HCEC 1CT (cell line): ENCODE results near the gene NEK2.
"Not testable (repeated sequence)": the region's sequence is repeated elsewhere in the genome, so short reads cannot be mapped to it uniquely, and the experiment has no call there.

Experiments used
- DNase-seq: peaks from one replicate; pipeline ENCODE4 v3.0.0-alpha.2; 2017

NEK2 gene

DNA sequence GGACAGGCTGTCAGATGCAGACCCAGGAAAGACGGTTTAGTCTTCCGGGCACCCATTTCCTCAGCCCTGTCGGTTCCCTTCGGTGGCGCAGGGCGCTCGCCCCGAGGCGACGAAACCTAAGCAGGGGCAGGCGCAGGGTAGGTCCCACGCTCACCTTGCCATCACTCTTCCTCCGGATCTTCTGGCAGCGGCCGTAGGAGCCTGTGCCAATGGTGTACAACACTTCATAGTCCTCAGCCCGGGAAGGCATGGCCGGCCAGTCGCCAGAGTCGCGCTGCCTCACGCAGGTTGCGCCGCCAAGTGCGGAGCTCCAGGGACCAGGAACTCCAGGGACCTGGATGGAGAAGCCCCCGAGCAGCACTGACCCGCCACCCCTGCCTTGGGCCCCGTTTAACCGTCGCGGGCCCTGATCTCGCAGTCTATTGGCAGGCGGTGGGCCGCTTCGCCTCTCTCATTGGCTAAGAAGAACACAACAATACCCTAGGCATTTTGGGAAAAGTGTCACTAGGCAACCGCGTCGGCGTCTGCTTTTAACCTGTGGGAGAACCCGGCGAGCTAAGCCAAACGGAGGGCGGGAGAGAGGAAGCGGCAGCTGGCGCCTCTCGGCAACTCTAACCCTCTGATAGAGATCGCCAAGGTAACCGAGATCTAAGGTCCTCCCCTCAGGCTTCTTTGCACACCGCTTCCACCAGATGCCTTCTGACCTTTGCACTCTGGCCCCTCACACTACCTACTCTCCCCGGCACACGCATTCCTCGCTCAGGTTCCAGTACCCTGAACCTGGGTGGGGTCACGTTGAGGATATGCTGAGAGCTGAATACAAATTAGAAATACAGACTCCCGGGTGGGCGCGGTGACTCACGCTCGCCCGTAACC lies at the start of gene NEK2:
TSS of gene NEK2 (minus strand) at position 392 of the 876 bp plus-strand sequence. CDS start at position 250, 142 bp downstream.
- DNase-seq: peak; percentile 92

DNA sequence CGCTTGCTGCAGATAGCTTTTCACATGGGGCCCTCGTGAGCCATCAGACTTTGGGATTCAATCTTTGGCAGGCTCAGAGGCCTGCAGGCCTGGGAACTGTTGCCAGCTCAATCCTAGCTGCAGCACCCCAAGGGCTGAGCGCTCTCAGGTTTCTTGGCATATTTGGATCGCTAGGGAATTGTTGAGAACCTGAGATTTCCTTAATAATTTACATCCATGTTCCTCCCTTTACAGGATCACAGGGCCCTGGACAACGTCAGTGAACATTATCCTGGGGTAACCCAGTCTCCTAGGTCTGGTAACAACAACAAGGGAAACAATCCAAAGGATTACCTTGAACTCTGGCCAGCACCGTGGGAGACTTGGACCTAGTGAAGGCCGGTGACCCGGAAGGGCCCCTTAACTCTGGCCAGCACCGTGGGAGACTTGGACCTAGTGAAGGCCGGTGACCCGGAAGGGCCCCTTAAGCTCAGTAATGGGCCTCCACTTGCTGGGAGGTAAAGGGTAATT lies 49.3 kb upstream of the NEK2 start:
- no peak for DNase-seq

DNA sequence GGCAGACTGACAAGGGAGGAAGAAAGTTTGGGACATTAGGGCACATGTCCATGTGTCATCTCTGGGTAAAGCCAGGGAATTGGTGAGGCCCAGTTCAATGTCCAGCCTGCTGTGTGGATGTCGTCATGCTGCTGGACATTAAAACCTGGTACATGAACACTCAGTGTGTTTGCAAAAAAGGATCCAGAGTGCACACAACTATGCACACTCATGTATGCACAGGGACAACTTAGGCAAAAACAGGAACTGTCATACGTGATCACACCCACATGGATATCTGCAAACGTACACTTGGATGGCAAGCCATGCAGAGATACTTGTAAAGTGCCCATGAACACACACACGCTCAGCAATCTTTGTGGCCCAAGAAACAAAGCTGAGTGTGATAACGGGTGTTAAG lies 47.9 kb upstream of the NEK2 start:
- DNase-seq: no peak

DNA sequence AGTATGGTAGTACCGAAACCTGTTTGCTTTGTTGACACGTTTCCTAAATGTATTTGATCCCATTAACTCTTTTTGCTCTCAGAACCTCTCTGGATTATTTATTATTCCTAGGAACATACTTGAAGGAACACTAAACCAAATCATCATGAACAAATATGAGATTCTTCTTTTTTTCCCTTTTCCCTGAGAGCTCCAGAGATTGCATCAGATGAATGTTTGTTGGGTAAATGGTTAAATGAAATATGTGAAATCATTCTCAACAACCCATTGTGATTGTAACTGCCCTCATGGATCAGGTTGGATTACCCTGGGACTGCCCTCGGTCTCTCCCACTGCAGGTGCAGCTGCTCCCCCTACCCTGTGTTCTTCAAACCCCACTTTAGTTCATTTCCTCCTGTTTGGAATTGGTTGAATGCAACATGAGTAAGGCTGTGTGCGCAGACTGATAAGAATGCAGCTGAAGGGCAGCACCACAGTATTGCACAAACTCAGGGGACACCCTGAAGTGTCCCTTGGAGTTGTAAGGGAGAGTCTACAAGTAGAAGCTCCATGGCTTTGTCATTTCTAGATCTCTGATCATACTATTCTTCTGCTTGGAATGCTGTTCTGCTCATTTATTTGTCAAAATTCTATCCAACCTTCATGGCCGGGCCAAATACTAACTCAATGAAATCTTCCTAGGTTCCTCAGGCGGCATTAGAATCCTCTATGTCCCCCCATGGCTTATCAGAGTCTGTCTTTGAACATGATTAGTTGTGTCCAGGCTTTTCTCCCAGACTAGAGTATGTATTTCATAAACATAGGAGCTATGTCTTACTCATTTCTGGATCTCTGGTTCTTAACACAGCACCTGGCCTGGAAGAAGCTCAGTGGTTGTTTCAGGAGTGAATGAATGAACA lies 47.1 kb upstream of the NEK2 start:
- no peak for DNase-seq

DNA sequence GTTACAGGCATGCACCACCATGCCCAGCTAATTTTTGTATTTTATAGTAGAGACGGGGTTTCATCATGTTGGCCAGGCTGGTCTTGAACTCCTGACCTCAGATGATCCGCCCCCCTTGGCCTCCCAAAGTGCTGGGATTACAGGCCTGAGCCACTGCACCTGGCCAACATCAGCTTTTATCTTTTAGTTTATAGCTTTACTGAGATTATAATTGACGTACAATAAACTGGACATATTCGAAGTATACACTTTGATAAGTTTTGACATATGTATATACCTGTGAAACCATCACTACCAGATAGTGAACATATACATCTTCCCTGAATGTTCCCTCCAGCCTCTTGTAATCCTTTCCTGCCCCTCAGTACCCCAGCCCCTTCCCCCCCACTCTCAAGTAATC lies 41.1 kb upstream of the NEK2 start:
- not testable (repeated sequence) for DNase-seq

DNA sequence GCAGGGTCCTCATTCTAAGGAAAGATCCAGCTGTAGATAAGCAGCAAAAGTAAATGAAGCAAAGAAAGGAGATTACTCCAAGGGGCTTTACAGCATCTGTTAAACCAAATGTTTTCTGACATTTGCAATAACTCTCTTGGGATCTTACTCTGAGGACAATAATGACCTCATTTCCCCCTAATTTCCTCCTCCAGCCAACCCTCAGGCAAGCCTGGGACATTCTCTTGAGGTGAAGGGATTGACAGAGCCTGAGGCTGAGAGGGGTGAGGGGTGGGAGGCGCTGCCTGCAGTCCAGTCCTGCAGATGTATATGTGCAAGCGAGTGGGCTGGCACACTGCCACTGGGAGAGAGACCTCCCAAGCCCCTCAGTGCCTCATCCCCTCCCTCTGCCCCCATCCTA lies 40.5 kb upstream of the NEK2 start:
- DNase-seq: no peak

DNA sequence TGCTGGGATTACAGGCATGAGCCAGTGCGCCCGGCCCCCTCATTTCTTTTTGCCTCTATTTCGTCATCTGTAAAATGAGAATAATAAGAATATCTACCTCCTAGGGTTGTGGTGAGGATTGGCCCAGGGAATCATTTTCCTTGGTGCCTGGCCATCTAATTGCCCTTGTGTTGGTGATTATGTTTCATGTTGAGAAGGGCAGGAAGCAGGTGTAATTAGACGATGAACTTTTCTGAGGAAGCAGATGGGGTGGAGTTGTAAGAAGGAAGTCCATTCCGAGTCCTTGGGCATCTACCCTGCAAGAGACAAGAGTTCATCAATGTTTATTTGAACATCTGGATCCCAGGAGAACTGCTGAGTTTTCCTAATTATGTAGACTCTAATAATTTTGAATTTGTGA lies 38.7 kb upstream of the NEK2 start:
- DNase-seq: no peak

DNA sequence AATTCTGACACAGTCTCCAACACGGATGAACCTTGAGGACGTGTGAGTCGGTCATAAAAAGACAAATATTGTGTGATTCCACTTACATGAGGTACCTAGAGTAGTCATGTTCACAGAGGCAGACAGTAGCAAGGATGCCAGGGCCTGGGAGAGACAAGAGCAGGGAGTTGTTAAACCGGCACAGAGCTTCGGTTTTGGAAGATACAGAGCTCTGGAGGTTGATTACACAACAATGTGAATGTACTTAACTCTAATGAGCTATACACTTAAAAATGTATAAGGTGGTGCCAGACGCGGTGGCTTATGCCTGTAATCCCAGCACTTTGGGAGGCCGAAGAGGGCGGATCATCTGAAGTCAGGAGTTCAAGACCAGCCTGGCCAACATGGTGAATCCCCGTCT lies 37.8 kb upstream of the NEK2 start:
- no peak for DNase-seq

DNA sequence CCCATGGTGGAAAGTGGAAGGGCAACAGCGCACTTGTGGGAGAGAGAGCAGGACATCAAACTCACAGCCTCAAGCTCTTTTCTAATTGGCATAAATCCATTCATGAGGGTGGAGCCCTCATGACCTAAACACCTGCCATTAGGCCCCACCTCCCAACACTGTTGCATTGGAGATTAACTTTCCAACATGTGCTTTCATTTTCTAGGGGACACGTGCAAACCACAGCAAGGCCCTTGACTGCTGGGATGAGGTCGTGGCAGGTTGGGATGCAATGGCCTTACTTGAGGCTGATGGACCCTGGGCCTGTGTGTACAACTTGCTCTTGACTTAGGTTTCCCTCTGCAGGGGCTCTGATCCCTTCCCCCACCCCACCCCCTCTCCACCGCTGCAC lies 35.9 kb upstream of the NEK2 start:
- DNase-seq: no peak

DNA sequence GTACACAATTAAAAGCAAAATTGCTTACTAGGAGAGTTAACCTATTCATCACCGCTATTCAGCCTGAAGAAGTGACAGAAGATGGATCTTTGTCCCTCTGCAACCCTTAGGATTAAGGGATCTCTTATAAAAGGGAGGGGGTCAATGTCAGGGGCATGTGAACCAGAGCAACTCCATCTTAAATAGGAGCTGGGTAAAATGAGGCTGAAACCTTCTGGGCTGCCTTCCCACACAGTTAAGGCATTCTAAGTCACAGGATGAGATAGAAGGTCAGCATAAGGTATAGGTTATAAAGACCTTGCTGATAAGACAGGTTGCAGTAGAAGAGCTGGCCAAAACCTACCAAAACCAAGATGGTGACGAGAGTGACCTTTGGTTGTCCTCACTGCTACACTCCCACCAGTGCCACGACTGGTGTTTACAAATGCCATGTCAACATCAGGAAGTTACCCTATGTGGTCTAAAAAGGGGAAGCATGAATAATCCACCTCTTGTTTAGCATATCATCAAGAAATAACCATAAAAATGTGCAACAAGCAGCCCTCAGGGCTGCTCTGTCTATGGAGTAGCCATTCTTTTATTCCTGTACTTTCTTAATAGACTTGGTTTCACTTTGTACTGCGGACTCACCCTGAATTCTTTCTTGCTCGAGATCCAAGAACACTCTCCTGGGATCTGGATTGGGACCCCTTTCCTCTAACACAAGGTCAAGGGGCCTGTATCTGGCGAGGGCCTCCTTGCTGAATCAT lies 35.3 kb upstream of the NEK2 start:
- no peak for DNase-seq

DNA sequence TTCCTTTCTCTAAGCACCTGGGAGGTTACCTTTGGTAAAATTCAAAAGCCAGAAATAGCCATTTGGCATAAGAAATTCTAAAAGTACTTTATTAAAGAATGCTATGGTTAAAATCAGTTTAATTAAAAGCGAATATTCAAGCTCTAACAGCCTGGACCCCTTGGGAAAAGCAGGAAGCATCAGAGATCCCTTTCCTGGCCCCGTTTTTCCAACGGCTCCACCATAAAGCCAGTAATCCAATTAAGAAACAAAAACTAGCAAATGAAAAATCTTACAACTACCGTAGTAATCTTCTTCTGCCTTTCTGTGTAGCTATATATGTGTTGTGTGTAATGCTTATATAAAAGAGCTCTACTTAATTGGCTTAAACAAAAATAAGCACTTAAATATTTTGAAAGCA lies 33.5 kb upstream of the NEK2 start:
- no peak for DNase-seq

DNA sequence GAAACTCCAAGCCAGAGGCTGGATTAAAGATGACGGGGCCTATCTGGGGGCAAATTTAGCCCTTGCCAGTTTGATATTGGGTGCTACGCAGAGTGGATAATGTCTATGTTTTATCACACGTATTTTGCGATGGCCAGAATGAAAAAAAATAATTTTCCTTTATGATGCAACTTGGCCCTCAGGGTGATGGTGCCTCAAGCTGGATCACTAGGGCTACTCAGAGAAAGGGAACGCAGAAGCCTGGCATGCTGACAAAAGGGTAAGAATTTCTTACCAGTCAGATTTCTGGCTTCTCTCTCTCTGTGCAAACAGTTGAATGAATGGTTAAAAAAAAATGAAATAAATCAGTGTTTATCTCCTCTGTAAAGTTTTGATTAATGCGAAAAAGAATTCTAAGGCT lies 32.6 kb upstream of the NEK2 start:
- no peak for DNase-seq

DNA sequence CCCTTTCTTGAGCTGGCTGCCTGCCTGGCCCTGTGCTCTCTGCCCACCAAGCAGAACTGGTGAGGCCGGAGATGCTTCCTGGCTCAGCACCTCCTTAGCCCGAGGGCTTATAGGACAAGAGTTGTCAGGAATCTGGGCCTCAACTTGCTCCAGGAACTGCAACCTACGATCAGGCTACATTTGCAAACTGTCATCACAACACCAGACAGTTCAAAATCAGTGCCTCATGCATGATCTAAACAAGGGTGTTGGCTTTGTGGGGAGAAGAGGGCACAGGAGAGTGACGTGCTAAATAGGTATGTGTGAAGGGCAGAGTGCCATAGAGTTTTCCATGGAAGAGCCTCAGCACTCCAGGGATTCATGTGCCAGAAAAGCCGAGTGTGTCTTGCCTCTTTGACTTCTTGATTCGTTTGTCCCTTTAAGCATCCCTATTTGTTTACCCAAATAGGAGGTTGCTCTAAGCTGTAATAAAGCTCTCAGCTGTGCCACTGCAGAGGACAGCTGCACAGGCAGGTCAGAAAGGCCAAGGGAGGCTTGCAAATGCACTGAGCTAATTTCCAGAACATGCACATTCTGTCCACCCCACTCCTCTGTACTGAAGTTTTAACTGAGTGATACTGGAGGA lies 30.2 kb upstream of the NEK2 start:
- DNase-seq: peak; percentile 3

DNA sequence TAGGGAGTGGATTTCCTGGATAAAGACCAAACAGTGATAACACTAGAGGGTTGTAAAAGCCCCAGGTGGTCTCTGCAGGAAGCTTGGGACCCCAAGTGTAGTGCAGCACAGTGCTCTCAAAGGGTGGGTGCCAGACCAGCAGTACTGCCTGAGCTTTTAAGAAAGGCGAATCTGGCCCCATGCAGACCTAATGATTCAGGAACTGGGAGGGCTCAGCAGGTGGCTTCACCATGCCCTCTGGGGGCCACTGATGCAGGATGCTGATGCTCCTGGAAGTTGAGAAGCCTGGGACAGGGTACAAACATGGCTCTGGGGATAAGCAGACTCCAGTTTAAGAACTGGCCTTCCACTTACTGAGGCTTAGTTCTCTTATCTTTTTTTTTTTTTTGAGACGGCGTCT lies 29.1 kb upstream of the NEK2 start:
- DNase-seq: no peak

DNA sequence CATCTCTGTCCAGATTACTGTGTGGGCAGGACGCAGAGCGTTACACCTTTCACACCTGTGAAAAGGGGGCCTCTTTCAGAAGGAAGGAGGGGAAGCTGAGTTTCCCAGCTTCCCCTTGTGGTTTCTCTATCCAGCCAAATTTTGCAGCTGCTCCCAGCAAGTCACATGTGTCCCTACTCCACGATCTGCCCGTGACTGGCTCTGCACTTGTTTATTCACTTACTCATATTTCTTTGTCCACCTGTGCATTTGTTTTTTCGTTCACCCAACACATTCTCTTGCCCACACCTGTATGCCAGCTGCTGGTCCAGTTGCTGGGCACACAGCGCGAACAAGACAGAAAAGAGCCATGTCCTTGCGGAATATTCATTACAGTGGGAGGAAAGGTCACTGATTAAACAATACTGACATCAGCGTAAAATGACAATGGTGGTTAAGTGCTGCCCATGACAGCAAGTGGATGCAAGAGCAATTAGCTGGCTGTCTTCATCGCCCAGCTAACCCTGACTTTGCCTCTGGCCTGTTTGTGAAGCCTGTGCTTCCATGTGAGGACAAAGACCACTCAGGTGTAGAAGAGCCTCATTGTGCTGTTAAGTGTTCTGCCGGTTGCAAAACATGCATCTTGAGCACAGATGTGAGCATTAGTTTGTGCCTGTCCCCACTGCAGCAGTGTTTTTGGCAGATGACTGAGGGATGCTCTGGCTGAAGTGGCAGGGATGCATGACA lies 28.6 kb upstream of the NEK2 start:
- DNase-seq: no peak

DNA sequence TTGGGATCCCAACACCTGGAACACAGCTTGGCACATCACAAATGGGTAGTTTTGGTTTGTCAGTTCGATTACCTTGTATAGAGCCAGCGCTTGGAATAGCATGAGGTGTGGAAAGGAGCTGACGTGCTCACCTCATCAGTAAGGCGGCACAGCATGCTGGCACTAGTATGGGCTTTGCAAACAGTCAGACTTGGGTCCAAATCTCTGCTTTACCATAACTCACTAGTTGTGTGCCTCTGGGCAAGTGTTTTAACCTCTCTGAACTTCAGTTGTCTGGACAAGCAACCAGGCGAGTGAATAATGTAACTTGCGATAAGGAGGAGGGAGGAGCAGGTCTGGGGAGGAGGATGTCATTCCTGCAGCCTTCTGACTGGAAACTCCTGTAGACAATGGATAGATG lies 26.3 kb upstream of the NEK2 start:
- DNase-seq: no peak

DNA sequence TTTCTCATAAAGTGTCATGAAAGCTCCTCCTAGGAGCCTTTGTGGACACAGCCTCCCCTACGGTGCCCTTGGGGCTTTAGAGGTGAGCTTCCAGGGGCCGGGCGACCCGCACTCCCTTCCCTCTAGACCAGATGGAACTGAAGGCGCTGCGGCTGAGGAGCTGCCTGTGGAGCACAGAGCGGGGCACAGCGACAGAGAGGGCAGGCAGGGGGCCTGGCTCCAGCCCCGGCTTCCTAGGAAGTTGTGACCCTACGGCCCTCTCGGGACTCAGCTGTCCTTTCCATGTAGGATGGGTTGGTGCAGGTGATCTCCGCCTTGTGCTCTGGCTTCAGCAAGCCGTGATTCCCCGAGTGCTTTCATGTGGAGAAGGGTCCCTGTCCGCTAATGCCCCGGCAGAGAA lies 23.6 kb upstream of the NEK2 start:
- no peak for DNase-seq

DNA sequence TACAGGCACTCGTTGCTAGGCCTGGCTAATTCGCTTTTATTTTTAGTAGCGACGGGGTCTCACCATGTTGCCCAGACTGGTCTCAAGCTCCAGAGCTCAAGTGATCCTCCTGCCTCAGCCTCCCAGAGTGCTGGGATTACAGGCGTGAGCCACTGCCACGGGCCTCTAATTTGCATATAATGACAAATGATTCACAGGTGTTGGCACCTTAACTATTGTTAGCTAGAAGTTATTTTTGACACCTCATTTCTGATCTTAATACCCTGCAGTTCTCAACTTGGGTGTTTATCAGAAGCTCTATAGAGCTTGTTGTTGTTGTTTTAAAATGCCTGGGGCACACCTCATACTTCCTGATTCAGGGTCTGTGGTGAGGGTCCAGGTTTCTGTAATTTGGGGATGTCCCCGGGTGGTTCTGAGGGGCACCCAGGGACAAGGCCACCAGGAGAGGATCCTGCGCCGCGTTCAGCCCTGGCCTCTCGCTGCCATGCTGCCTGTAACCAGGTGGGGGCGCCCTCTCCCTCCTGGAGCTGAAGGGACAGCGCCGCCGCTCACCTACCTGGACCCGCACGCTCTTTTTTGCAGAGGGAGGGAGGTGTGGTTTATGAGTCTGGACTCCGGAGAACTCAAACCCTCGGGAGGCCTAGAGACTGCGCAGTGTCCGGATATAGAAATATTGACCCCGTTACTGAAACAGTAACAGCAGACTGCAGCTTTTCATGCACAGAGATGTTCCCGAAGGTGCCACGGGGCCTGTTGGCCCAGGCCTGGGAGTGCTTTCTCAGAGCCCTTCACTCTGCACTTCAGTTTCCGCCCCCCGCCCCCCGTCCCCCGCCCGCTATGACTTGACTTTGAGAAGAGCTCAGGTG lies 23.0 kb upstream of the NEK2 start:
- peak; percentile 39 for DNase-seq

DNA sequence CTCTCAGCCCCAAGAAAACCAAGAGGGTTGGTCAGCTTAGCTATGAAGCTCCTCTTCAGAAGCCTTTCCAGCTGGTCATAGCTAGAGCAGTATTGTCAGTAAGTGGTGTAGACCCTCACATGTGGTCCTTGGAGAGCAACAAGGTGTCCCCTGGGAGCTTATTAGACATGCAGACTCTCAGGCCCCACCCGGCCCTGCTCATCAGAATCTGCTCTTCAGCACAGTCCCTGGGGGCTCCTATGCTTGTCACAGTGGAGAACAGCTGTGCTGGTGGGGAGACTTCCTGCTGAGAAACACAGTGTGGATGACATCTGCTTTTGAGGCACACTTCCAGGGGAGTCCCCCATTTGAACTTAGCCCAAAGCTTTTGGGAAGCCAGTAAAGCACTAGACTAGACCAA lies 21.9 kb upstream of the NEK2 start:
- no peak for DNase-seq

DNA sequence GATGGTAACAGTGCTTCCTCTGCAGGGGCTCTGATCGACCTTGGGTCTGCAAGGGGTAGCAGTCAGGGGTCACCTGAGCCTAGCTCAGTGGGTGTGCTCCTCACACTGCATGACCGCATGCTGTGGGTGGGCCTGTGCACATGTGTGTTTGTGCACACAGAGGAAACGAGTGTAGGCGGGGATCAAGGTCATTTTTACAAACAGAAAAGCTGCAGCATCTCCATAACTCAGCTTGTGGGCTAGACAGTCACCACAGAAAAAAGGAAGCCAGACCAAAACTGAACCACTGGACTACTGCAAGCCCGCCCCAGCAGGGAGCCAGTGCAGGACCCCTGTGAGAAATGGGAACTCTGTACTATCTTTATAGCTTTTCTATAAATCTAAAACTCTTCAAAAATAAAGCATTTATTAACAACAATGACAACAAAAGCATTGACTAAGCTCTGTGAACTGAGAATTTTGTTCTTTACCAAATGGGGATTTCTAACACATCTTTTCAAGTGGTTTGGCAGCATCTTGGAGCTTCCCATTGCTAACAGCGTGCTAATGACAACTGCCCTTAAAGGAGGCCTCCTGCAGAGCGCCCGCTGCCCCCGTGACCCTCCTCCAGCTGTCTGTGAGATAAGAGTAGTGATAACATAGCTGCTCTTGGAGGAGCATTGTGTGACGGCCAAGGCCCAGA lies 19.9 kb upstream of the NEK2 start:
- no peak for DNase-seq
